Fibroblast of lung (primary cell): Measurements from ENCODE around the gene SLC24A4.

Source experiments
- CTCF ChIP-seq, 2 donors: IDR thresholded peaks in 1 of 2; conservative IDR thresholded peaks in 1 of 2; 1 replicate in 1 of 2; 2 replicates in 1 of 2; pipeline ENCODE4 v1.5.1; 2011 to 2012; ENCODE audit warnings: low read length in 2 of 2, control low read depth in 1 of 2, inconsistent platforms in 1 of 2, low read depth in 1 of 2, mild to moderate bottlenecking in 1 of 2
- EZH2 ChIP-seq: IDR thresholded peaks from 2 replicates; pipeline ENCODE4 v1.5.1; 2012; ENCODE audit warnings: low read length, control low read depth, mild to moderate bottlenecking; ENCODE audit errors: missing control alignments

- TF ChIP-seq CTCF (conservative IDR thresholded peaks at IDR 0.05 in 1 of 2, IDR thresholded peaks at IDR 0.05 in 1 of 2; ENCODE audit: low read depth in 1 of 2, low read length in 2 of 2) (no peak), EZH2 (no peak)
Observed at GRCh38 chr14:92510972-92511371, 188.0 kb downstream of the SLC24A4 start.
